CD4-positive, alpha-beta T cell treated with Interleukin-12 subunit alpha and Interleukin-12 subunit beta, for 1 hour (primary cell): ENCODE measurements around the gene RPRD1A.
"Not testable (repeated sequence)": the region's sequence is repeated elsewhere in the genome, so short reads cannot be mapped to it uniquely, and the experiment has no call there.

Experiments
- DNase-seq: peaks from one replicate; pipeline ENCODE4 v3.0.0-alpha.2; 2020

RPRD1A gene

DNA sequence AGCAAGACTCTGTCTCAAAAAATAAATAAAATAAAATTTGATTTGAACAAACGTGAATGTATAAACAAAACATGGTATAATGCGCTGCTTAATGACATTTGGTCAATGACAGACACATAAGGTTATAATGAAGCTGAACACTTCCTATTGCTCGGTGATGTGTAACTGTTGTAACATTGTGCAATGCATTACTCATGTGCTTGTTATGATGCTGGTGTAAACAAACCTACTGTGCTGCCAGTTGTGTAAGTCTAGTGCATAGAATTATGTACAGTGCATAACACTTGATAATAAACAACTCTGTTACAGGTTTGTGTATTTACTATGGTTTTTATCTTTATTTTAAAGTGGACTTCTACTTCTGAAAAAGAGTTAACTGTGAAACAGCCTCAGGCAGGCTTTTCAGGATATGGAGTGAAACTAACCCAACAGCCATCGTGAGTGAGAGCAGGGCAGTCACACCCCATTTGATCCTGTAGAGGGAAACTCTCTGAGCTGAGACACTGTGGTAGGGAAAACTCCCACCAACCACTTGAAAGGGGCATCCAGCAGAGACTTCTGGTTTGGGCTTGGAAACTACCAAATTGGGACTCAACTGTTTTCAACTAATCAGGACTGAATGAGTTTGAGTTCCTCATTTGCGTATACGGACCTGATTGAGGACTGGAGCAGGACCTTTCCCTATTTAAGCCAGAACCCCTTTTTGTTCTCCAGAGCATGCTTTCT is 8.7 kb upstream of the RPRD1A start:
- no peak for DNase-seq

DNA sequence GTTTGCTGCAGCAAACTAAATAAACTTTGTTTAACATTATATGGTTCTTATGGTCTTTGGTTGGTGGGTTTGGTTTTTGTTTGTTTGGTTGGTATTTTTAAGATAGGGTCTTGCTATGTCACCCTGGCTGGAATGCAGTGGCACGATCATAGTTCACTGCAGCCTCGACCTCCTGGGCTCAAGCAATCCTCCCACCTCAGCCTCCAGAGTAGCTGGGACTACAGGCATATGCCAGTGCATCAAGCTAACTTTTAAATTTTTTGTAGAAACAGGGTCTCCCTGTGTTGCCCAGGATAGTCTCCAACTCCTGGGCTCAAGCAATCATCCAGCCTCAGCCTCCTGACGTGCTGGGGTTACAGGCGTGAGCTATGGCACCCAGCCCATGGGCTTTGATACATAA is 7.1 kb upstream of the RPRD1A start:
- no peak for DNase-seq

DNA sequence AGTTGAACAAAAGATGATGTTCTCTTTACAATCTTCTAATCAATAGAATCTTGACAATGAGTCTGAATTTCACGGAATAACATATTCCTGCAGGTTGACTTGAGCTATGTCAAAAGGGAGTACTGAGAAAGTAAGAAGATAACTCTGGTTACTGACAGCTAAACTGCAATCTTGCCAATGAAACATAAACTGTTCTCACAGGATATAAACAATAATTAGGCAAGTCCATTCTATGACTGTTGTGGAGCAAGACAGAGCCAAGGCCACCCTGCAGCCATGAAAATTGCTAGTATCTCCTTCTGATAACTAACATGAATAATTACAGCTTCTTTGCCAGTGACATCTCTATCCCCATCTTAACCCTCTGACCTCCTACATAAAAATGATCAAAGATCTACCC is 6.3 kb upstream of the RPRD1A start:
- no peak for DNase-seq

DNA sequence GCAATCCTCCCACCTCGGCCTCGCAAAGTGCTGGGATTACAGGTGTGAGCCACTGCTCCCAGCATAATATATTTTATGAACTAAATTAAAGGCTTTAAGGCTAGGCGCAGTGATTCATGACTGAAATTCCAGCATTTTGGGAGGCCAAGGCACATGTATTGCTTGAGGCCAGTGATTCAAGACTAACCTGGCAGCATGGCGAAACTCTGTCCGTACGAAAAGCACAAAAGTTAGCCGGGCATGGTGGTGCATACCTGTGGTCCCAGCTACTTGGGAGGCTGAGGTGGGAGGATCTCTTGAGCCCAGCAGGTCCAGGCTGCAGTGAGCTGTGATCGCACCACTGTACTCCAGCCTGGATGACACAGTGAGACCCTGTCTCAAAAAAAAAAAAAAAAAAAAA is 5.0 kb upstream of the RPRD1A start:
- not testable (repeated sequence) for DNase-seq

DNA sequence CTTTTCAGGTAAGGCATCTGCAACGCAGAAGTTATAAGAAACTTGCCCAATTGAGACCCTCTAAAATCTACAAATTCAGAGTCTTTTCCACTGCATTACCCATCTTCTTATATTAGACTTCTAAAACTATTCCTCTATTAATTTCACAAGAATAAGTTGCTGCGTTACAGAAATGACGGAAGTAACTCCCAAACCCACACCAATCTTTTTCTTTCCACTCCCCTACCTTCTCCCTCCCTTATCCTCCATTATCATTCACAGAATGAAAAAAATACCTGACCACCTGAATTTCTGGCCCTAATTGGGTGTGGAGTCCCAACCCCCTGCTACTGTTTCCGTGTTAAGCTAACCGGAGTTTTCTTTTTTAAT is 689 bp downstream of the RPRD1A start:
- DNase-seq, result no peak

DNA sequence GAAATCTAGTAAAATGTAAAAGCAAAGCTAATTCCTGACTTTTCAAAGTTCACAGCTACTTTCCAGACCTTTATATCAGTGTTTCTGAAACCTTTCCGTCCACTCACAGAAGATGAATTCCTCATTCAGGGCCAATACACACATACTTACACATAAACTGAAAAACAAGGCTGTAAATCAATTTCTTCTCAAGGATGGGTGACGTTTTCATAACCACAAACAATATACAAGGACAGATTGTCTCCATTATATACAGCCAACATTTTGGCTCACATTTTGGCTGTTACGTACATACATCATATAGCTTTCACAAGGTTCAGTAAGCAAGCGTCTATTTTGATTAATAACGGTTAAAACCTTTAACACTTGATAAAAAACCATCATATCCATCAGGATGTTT is 1.4 kb downstream of the RPRD1A start:
- DNase-seq, result no peak

DNA sequence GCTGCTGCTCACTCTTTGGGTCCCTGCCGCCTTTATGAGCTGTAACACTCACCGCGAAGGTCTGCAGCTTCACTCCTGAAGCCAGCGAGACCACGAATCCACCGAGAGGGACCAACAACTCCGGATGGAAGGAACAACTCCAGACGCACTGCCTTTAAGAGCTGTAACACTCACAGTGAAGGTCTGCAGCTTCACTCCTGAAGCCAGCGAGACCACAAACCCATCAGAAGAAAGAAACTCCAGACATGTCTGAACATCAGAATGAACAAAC is 2.6 kb downstream of the RPRD1A start:
- DNase-seq, result not testable (repeated sequence)

DNA sequence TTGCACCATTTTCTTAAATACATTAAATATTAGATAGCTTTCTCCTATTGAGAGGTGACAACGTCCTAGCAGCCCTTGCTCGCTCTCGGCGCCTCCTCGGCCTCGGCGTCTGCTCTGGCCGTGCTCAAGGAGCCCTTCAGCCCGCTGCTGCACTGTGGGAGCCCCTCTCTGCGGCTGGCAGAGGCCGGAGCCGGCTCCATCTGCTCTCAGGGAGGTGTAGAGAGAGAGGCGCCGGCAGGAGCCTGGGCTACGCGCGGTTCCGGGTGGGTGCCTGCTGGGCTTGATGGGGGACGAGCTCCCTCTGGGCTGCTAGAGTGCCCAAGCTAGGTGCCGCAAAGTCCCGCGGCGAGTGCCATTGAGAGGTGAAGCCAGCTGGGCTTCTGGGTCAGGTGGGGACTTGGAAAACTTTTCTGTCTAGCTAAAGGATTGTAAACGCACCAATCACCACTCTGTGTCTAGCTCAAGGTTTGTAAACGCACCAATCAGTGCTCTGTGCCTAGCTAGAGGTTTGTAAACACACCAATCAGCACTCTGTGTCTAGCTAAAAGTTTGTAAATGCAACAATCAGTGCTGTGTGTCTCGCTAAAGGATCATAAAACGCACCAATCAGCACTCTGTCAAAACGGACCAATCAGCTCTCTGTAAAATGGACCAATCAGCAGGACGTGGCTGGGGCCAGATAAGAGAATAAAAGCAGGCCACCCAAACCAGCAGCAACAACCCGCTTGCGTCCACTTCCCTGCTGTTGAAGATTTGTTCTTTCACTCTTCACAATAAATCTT is 3.1 kb downstream of the RPRD1A start:
- no peak for DNase-seq

DNA sequence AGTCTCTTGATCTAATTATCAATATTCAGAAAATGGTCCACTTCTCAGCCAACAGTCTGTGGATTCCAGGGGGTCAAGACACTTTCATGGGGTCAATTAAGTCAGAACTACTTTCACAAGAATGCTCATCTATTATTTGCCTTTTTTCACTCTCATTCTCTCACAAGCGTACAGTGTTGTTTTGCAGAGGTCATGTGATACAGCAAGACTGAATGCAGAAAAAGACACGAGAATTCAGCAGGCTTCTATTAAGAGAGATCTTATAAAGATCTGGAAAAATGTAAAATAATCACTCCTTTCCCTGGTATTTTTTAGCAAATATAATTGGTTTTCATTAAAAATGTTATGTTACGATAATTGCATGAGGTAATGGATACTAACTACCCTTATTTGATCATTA is 8.7 kb downstream of the RPRD1A start:
- DNase-seq, result no peak

DNA sequence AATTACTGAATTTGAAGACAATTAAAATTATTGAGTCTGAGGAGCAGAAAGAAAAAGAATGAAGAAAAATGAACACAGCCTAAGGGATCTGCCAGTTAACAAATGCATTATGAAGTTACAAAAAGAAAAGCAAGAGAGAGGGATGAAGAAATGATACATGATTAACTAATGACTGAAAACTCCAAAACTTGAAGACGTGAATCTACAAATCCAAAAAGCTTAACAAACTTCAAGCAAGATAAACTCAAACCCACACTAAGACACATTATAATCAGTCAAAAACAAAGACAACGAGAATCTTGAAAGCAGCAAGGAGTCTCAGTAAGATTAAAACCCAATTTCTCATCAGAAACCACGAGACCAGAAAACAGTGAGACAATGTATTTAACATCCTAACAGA is 15.6 kb downstream of the RPRD1A start:
- no peak for DNase-seq

DNA sequence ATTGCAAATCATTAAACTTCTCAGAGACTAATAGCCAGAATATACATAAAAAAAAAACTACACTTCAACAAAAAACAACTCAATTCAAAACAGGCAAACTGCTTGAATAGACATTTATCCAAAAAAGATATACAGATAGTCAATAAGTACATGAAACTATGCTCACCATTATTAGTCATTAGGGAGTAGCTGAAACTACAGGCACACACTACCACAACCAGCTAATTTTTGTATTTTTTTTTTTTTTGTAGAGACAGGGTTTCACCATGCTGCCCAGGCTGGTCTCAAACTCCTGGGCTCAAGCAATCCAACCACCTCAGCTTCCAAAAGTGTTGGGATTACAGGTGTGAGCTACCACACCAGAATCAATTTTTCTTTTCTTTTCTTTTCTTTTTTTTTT is 16.9 kb downstream of the RPRD1A start:
- DNase-seq, result no peak

DNA sequence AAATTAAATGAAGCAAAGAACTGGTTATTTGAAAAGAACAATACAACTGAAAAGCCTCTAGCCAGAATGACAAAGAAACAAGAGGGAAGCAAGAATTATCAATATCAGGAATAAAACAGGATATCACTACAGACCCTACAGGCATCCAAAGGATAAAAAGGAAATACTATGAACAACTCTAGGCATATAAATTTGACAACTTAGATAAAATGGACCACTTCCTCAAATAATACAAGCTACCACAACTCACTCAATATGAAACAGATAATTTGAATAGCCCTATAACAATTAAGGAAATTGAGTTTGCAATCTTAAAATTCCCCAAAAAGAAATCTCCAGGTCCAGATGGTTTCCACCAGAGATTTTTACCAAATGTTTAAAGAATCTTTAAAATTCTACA is 19.8 kb downstream of the RPRD1A start:
- DNase-seq, result no peak

DNA sequence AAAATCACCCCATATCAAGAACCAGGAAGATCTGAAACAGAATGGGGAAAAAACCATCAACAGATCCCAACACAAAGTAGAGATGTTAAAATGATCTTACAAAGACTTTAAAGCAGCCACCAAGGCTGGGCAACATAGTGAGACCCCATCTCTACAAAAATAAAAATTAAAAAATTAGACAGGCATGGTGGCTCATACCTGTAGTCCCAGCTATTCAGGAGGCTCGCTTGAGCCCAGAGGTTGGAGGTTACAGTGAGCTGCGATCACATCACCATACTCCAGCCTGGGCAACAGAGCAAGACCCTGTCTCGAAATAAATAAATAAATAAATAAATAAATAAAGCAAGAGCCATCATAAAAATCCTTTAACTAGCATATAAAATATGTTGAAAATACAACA is 20.5 kb downstream of the RPRD1A start:
- DNase-seq, result no peak

DNA sequence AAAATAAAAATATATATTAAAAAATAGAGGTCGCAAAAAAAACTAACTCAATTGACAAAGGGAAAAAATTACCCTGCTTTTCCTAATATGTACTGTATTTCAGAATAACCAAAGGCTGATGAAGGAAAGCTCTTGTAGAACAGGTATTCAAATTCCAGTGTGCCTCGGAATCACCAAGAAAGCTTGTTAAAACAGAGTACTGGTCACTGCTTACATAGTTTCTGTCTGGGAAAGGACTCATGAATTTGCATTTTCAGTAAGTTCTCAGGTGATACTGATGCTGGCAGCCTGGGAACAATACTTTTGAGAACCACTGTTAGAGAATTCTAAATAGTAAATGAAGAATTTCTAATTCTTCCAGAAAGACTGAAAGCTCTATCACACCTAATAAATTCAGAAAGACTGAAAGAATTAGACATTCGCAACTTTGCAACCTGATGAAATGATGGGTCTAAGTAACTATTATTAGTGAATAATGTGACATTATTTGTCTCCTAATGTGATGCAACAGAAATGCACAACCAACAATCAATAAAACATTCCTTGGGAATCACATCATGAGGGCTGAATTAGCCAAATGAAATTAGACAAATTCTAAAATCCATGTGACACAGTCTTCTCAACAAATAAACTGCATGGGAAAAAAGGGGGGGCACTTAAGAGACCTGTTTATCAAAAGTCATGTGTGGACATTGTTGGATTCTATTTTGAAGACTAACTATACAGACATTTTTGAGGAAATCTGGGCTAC is 21.9 kb downstream of the RPRD1A start:
- no peak for DNase-seq

DNA sequence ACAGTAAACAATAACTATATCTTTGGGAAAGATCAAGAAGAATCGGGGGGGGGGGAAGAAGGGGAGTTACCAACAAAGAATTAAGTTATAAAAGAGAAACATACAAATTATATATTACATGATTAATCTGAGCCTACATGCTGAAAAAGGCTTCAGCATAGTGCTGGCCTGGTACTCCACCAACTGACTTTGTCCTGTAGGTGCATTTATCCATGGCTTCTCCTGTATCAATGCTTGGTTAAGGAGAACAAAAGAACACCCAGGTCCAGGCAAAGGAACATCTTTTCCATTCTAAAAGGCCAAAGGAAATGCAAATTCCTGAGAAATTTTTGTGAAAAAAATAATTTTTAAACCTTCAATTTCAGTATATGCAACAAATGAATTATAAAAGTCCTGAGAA is 24.2 kb downstream of the RPRD1A start:
- DNase-seq, result no peak

DNA sequence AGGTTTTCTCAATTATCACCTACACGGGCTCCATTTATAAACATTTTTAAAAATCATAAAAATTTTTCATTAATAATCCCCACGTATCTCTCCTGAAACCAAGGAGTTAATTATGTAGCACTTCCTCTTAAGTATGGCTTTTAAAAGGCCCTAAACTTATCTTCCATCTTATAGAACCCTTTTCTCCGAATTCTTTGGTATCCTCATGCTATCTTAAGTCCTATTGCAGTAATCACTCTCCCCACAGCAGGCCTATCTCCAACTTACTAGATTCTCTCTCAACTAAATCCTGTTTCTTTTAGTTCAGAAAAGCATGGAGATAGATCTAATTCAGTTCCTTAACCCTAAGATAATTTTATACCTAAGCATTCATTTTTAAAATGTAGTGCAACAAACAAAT is 26.2 kb downstream of the RPRD1A start:
- DNase-seq, result no peak

DNA sequence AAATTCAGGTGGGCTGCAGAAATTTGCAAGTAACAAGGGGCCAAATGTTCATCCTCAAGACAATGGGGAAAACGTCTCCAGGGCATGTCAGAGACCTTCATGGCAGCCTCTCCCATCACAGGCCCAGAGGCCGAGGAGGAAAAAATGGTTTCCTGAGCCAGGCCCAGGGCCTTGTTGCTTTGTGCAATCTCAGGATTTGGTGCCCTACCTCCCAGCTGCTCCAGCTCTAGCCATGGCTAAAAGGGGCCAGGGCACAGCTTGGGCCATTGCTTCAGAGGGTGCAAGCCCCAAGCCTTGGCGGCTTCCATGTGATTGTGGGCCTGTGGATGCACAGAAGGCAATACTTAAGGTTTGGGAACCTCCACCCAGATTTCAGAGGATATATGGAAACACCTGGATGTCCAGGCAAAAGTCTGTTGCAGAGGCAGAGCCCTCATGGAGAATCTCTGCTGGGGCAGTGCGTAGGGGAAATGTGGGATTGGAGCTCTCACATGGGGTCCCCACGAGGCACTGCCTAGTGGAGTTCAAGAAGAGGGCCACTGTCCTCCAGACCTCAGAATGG is 29.2 kb downstream of the RPRD1A start:
- no peak for DNase-seq

DNA sequence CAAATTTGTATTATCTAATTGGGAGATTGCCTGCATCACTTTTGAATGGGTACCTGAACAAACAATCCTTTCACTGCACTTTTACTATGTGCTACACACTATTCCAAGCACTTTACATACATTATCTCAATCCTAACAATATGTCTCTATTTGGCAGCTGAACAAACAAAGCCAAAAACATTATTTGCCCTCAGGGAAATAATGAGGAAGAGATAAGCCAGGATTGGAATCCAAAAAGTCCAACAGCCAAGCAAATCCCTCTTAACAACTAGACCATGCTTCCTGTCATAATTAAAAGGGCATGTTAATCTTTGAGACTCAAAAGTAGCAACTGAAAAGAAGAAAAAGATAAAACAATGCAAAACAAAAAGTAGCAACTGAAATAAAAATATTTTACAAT is 32.1 kb downstream of the RPRD1A start:
- no peak for DNase-seq

DNA sequence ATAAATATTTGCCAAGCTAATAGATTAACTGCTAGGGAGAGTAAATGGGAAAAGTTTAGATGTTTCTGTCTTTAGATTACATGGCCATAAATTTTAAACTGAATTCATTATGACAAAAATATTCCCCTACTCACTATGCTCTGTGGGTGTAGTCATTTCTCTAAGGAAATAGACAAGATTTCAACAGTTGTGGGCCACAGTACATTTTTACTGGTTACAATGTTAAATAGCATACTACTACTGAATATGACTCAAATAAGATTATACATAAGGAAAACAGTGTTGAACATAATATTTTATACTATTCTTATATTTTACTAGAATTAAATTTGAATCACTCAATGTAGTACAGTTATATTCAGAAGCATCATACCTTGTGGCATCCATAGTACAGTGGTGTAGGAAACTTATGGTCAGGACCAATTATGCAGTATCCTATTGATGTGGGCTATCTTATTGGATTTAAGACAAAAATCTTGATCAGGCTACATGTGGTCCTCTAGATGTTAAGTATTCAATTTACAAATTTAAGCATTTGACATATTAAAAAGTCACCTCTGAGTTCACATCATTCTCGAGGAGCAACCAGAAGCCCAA is 33.0 kb downstream of the RPRD1A start:
- DNase-seq, result no peak

DNA sequence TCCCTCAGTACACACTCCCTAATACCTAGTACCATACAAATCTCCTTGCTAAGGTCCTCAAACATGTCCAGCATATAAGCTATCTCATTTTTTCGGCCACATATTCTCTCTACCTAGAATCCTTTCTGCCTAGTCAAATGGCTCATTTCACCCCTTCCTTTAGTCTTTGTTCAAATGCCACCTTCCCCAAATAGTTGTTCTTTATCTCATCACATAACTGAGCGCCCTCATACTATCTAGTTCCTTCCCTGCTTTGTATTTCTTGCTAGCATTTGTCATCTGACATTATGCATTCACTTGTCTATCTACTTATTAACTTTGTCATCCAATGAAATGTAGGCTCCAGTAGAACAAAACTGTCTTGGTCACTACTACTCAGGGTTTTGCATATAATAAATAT is 35.5 kb downstream of the RPRD1A start:
- no peak for DNase-seq

DNA sequence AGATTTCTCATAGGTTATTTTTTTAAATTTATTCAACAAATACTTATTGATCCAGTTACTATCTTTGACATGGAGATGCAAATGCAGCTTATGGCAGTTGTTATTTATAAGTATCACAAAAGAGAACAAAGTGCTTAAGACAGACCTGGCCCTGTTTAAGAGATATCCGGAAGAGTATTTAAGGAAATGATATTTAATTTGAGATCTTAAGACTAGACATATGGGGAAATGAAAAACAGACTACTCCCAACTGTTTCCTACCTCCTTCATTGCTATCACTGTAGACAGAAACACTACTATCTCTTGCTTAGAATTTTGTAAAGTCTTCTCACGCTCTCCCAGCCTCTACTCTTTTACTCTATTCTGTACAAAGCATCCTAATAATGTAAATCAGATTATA is 36.0 kb downstream of the RPRD1A start:
- no peak for DNase-seq

DNA sequence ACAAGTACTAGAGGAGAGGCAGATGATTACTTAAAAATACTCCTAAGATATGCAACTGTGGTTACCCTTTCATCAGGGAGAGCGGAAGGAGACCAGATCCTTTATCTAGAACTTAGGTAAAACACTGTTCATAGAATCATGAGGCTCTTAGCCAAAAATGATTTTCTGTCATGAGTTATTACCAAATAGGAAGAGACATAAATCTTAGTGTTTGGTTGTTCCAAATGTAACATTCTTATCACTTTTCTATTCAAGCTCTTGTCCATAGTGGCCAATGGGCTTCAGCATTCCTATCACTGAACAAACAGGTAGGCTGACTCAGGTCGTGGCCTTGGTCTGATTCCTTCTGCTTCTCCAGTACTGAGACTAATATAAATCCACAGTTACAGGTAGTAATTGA is 38.5 kb downstream of the RPRD1A start:
- no peak for DNase-seq

DNA sequence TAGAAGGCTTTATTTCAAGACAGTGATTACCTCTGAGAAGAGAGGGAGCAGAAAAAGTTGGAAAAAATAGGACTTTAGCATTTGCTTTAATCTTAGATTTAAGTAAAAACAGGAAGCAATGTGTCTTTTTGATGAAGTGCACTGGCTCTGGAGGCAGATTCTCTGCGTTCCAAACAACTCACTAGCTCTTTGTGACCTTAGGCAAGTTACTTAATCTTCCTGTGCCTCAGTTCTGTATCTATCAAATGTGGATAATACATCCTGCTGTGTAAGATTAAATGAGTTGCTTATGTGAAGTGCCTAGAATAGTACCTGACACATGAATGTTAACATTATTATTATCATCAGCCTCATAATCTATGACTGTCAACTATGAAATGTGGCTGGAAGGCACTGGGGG is 42.3 kb downstream of the RPRD1A start:
- DNase-seq, result no peak

DNA sequence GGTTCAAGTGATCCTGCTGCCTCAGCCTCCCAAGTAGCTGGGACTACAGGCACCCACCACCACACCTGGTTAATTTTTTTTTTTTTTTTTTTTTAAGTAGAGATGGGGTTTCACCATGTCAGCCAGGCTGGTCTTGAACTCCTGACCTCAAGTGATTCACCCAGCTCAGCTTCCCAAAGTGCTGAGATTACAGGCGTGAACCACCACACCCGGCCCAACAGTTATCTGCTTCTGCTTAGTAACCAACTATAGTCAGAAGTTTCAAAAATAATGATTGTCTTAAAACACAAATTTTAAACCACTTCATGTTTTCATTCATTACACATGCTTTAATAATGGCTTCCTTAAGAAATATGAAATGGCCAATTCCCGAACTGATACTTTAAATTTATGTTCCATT is 43.1 kb downstream of the RPRD1A start:
- not testable (repeated sequence) for DNase-seq
